HG03457 (cell line): ENCODE measurements around the gene GALNT4.
A peak's percentile ranks its signal among the peaks of the same experiment; 100 is the strongest.

Experiments used
- ATAC-seq: cut with Tn5 transposase; IDR thresholded peaks from one replicate; pipeline ENCODE4 v1.9.1; 2021; ENCODE audit warnings: moderate number of reproducible peaks; ENCODE audit not compliant: unreplicated experiment

GALNT4 gene

GRCh38 chr12:89537389-89537788 lies 12.8 kb upstream of the GALNT4 start:
- ATAC-seq, result no peak

- no peak for ATAC-seq
These were observed 5.1 kb upstream of the GALNT4 start for GRCh38 chr12:89529738-89530137.

- no peak for ATAC-seq
These were observed 3.8 kb upstream of the GALNT4 start for GRCh38 chr12:89528434-89528833.

- peak; percentile 48 for ATAC-seq
These were observed 1.5 kb upstream of the GALNT4 start, which contains the start of gene POC1B for GRCh38 chr12:89525824-89526770. POC1B (minus strand) TSS chr12:89526047; CDS start chr12:89525895, 152 bp downstream.

- ATAC-seq, result peak; percentile 20
These were observed 768 bp upstream of the GALNT4 start for GRCh38 chr12:89525305-89525823.

GRCh38 chr12:89523843-89524540 lies 604 bp downstream of the GALNT4 start:
- no peak for ATAC-seq

- no peak for ATAC-seq
These were observed 1.2 kb downstream of the GALNT4 start for GRCh38 chr12:89523393-89523792.

GRCh38 chr12:89521364-89522223 lies 3.0 kb downstream of the GALNT4 start:
- no peak for ATAC-seq

GRCh38 chr12:89517720-89518119 lies 6.9 kb downstream of the GALNT4 start:
- no peak for ATAC-seq

- ATAC-seq, result no peak
These were observed 8.0 kb downstream of the GALNT4 start for GRCh38 chr12:89516633-89517032.

GRCh38 chr12:89514751-89515150 lies 9.8 kb downstream of the GALNT4 start:
- peak; percentile 78 for ATAC-seq

GRCh38 chr12:89513544-89513943 lies 11.1 kb downstream of the GALNT4 start:
- ATAC-seq, result no peak

- ATAC-seq, result no peak
These were observed 17.4 kb downstream of the GALNT4 start for GRCh38 chr12:89507015-89507824.

- no peak for ATAC-seq
These were observed 18.5 kb downstream of the GALNT4 start for GRCh38 chr12:89506050-89506449.

GRCh38 chr12:89504560-89505346 lies 19.8 kb downstream of the GALNT4 start:
- no peak for ATAC-seq

GRCh38 chr12:89501793-89502192 lies 22.8 kb downstream of the GALNT4 start:
- no peak for ATAC-seq

- ATAC-seq, result no peak
These were observed 24.7 kb downstream of the GALNT4 start for GRCh38 chr12:89499857-89500256.

- ATAC-seq, result no peak
These were observed 27.1 kb downstream of the GALNT4 start for GRCh38 chr12:89497467-89497866.

- no peak for ATAC-seq
These were observed 27.6 kb downstream of the GALNT4 start for GRCh38 chr12:89497005-89497404.
